GM21390 (cell line): Measurements from ENCODE around the gene CD5L.

ENCODE experiments used
- ATAC-seq: cut with Tn5 transposase; IDR thresholded peaks from one replicate; pipeline ENCODE4 v1.9.1; 2021; ENCODE audit not compliant: unreplicated experiment

CD5L gene

DNA sequence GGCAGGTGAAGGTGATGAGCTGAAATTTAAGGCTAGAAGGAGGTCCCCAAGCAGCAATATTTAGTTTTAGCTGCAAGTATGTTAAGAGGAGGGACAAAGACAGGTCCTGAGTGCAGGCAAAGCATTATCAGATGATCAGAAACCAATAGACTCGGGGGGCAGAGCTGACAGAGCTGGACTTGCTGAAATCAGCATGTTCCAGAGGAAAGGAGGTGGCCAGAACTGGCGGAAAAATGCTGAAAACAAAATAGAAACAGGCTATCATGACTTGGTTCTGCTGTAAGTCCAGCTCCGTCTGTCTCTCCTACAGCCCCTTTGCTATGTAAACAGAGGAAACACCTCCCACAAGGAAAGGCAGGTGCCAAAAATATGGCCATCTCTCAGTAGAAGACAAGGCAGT lies at the start of gene CD5L:
Gene CD5L, minus strand, starts transcription at position 101 of the 400 bp plus-strand sequence. CDS start 107 bp downstream, outside the sequence.
- no peak for ATAC-seq

DNA sequence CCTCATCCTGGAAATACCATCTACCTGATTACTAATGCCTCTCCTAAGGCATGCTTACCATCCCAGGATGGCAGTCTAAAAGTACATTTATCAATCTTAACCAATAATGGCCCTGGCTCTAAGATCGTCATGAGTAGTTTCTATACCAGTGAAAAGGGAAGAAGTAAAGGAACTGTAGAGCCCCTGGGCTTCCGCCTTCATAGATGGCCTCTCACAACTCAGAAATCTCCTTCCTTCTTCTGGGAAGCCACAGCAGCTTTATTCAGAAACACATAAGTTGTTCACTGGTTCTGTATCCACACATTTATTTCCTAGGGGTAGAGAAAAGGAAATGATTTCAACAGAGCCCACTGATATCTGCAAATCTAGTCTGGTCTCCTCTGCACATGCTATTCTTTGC lies 41.0 kb upstream of the CD5L start:
- no peak for ATAC-seq

DNA sequence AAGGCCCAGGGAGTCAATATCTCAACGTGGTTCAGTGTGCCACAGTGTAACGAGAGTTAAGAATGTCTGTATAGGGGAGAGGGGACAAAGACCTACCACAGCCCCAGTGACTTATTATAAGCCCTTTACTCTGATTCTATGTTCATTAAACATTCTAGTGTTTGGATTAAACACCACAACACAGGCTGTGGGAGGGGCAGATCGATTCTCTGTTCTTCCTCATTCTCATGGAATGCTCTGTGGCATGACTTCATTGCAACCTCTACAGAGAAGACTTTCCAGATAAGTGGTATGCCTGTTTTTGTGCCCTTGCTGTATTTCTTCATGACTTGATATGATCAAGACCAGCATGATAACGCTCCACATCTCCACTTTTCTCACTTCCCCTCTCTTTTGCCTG lies 39.0 kb upstream of the CD5L start:
- ATAC-seq, result no peak

DNA sequence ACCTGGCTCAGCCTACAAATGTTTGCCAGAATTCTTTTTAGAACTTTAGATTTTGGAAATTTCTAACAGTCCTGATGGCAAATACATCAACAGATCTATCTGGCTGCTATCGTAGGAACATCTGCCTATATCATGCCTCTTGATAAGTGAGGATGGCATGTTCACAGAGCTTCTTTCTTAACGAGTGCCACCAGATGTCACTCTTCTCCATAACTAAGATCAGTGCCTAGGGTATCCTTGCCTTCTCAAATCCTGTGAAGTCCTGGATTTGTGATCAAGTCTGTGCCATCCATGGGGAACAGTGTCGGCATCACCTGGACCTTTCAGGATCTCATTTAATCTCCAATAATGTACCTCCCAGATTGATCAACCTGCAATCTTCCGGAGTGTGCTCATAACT lies 36.5 kb upstream of the CD5L start:
- no peak for ATAC-seq

DNA sequence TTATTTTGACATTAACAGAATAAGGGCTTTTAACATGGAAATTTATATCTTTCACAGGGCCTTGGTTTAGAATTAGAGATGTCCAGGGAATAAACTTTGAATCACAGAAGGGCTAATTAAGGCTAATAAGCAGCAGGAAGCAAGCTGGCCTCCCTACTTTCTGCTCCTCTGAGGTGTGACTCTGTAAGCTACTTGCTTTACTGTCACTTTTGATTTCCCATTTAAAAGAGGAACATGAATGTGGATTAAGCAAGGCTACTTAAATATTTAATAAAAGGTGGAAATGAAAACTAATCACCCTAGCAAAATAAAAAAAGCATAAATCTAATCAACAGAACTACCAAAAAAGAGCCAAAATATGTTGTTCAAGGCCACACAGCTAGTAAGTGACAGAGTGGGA lies 28.9 kb upstream of the CD5L start:
- ATAC-seq, result no peak

DNA sequence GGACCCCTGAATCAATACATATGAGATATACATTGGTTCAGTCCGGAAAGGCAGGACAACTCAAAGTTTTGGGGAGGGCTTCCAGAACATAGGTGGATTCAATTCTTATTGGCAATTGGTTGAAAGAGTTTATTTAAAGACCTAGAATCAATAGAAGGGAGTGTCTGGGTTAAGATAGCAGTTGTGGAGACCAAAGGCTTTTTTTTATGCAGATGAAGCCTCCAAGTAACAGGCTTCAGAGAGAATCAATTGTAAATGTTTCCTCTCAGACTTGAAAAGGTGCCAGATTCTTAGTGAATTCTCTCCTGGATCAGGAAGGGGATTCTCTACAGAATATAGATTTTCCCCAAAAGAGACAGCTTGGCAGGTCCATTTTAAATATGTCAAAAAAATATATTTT lies 27.0 kb upstream of the CD5L start:
- ATAC-seq, result no peak

DNA sequence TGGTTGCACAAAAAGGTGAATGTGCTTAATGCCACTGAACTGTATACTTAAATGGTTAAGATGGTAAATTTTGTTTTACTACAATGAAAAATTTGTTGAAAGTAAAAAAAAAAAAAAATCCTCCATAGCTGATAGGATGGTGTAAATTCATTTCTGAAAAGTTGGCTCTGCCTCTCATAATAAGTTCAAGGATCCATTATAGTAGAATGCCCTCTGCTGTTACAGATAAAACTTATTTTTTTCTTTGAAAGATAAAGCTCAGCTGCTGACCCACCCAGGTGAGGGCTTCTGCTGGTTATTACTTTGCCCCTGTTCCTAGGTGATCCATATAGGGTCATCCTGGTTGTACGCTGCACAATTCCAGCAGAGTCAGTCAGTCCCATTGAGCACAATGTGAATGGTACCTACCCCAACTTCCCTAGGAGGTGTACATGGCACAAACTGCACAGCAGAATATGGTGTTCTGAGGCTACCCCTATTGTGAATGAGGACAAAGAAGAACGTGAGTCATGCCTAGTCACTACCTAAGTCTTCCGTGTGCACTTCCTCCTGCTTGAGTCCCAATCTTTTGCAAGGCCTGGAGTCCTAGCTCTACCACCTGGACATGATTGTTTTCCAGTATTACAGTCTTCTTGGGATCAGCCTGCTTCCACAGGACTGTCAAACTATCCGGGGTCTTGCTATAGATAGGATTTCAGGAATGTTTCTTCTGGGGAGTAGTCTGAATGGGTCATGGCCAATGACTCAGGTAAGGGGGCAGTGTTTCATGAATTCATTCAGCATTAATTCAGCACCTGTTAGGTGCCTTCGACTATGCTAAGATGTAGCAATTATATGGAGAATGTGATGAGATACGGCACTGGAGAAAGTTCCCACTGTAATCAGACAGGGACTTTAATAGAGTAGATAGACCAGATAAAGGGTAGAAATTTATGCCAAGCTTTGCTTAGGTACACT lies 20.8 kb upstream of the CD5L start:
- ATAC-seq, result no peak

DNA sequence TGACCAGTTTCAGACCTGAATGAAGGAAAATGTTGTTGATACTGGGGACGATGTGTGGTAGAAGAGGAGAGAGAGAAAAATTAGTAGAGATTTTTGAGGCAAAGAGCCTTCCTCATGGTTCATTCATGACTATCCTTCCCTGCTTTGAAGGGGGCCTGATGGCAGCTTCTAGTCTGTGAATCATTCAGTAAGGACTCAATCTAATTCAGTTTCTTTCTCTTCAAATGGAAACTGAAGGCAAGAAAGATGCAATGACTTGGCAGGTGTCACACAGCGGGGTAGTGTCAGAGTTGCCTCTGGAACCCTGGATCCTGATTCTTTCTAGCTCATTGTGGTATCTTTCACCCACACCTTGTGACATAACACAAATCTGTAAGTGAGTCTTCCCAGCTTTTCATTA lies 14.9 kb upstream of the CD5L start:
- peak; percentile 84 for ATAC-seq

DNA sequence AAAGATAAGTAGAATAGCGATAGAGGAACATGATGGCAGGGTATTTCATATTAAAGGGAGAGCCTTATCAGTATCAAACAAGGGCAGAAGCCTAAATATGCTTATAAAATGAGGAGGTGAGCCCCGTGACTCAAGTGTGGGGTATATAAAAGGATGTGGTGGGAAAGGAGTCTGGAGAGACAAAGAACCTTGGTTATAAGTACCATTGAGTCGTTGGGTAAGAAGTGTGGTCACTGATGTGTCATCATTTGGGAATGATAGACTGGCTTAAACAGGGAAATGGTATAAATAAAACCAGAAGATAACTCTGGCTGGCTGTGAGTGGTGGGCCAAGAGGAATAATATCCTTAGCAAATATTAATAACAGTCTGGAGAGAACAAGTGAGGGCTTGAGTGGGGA lies 10.9 kb upstream of the CD5L start:
- no peak for ATAC-seq

DNA sequence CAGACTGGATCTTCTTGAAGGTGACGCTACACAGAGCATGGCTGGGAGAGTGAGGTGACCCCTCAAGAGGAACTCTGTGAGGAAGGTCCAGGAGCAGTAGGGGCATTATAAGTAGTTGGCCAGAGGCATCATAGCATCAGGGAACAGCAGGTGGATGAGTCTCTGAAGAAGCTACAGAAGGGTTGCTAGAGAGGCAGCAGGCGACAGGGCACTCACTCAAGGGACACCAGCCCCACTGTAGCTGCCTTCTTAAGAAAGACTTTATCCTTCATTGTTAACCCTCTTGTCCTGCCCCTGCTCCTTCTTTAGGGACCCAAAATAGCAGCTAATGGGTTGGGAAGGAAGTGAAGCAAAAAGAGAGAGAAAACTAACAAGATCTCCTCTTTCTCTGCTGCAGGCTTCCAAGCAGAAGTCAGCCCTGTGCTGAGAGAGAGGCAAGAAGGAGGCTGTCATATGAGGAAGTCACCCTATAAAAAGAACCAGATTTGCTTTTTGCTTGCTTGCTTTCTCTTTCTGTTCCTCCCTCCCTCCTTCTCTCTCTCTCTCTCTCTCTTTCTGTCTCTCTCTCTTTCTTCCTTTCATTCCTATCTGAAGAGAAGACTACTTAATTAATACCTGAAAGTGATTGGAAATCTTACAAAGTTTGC lies 7.7 kb upstream of the CD5L start:
- peak; percentile 87 for ATAC-seq

DNA sequence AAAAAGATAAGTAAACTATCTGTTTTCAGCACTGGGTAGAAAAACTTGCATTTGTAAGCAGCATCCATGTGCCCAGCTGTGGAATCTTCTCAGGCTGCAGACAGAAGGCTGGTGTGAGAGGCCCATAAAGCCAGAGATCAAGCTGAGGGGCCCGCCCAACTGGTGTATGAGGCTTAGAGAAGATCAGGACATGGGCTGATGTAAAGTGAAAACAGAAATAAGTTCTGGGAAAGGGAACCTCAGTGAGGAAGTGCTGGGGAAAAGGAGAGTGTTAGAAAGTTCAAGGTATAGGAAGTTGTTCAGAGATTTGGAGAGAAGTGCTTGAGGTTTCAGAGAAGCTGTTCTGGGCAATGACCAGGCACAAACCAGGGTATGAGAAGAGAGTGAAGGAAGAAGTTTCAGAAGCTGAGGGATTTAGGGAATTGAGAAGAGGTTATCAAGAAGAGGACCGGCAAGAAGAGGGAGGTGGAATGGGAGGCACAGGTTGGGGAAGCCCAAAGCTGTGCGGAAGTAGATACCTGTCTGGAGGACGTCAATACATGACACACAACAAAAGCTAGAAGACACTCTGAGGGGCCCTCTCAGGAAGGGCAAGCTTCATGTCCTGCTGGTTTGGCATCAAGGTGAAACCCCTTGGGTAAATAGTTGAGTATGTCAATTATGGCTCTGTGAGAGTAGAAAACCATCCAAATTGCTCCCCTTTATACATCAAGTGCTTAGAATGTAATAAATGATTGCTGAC lies 2.7 kb upstream of the CD5L start:
- no peak for ATAC-seq

DNA sequence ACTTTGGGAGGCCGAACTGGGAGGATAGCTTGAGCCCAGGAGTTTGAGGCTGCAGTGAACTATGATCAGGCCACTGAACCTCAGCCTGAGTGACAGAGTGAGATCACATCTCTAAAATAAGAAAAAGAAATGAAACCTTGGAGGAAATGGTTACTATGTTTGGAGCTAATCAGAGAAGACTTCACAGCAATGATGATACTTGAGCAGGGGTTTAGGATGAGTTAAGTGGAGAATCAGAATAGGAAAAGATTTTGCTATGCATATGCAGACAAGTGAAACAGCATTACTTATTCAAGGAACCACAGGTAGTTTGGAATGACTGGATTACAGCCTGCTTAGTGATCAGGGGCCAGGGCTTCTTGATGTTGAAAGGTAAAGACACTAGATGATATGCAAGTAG lies 1.3 kb upstream of the CD5L start:
- no peak for ATAC-seq

DNA sequence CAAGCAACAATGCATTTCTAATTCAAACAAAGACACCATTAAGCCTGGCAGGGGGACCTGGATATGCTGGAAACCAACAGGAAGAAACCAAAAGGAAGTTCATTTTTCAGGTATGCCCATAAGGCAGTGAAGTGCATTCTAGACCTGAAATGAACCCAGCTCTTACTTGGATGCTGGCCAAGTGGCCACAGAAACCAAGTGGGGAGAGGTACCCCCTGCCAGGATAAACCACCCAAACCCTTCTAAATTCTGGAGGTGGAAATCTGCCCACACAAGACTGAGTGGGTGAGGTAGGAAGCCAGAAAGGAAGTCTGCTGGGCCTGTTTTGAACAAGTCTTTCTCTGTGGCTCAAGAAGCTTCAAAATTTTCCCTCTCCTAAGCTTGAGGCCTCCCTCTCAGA lies 2.6 kb downstream of the CD5L start:
- no peak for ATAC-seq

DNA sequence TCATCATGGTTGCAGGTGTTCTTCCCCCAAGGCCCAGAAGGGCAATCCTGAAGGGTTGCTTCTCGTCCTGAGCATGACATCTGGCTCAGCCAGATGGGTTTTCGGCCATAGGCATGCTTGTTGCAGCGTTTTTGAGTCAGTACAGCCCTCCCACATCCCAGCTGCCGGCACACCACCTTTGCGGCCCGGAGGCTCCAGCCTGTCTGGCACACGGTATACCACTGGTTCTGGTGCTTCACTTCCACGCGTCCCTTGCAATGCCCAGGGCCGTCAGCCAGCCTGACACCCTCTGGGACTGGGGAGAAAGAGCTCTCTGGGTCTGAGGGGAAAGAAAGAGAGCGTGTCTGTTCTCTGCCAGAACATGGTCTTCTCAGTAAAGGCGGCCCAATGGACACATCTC lies 7.2 kb downstream of the CD5L start:
- ATAC-seq, result no peak

DNA sequence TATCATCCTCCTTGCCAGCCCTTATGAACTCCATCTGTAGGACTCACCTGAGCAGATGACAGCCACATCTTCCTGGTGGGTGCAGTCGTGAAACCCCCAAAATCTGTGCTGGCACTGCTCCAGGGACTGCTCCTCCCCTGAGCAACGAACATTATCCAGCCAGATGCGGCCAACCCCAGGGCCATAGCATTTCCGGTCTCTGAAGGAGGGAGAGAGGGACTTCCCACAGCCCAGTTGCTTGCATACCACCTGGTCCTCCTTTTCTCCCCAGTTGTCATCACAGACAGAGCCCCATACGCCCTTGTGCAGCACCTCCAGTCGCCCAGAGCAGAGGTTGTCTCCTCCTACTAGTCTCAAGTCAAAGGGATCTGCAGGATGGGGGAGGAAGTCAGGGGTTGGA lies 8.5 kb downstream of the CD5L start:
- ATAC-seq, result no peak

DNA sequence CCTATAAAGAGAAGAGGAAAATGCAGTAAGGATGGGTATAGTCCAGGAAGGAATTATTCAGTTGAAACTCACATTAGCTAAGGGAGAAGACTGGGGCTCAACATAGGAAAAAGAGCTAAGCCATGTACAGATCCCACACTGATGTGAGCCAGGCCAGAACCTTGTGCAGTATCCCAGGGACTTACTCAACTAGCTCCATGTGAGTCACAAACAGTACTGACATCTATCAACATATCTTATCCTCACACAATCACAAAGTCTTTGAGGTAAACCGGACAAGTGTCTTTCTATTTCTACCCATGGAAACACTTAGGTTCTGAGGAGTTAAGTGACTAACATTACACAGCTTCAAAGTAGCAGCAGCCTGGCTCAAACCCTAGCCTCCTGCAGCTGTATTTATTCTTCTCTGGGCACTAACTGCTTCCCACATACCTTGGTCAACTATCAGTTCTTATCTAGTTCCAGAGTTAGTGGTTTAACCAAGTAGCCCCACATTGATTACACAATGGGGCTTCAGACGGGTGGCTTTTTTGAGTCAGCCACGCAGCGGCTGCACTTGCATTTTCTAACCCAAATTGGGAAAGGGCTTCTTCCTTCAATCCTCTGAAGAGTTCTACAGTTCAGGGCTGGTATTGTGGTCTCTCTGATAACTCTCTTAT lies 9.5 kb downstream of the CD5L start:
- ATAC-seq, result no peak

DNA sequence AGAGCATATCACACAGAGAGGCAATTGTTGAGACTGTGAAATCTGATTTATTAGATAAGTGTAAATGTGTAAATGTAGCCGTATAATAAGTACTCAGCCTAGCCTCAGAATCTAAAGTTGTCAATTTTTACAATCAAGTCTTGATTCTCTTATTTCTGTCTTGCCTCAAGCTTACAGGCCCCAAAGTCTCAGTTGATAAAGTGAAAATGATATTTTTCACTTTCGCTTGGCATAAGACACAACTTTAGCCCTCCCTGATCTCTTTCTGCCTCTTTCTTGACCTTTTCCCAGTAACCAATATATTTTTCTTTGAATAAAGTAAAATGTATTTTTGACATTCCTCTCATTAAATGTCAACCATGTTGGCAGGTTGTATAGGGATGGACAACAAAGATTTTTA lies 10.7 kb downstream of the CD5L start:
- no peak for ATAC-seq

DNA sequence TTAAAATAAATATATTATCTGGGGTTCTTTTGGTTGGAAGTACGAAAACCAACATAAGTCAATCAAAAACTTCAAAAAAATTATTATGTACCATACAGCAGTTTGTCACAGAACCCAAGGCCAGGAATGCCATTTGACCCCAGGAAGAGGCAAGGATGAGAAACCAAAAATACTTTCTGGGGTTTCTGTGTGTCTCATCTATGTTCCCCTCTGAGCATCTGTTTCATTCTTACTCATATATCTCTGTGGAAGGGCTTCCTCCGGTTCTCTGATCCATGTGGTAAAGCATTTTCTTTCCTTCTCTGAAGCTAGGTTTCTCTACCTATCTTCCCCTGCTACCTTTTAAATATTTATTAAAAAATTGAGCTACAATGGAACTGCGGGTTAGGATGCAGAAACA lies 11.9 kb downstream of the CD5L start:
- no peak for ATAC-seq

DNA sequence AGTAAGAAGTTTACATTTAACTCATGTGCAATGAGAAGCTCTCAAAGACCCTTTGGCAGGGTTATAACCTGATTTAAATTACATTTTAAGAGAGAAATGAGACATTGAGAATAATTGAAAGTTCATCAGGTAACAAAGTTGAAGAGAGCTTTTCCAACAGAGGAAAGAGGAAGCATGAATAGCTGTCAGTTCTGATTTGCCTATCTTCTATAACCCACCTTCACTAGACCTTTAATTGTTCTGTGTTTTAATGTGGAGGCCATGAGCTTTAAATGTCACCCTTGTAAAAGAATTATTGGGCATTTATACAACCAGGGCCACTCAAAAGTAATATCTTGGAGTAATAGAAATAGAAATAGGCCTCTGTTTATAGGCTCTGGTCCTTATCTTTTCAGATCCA lies 12.4 kb downstream of the CD5L start:
- no peak for ATAC-seq

DNA sequence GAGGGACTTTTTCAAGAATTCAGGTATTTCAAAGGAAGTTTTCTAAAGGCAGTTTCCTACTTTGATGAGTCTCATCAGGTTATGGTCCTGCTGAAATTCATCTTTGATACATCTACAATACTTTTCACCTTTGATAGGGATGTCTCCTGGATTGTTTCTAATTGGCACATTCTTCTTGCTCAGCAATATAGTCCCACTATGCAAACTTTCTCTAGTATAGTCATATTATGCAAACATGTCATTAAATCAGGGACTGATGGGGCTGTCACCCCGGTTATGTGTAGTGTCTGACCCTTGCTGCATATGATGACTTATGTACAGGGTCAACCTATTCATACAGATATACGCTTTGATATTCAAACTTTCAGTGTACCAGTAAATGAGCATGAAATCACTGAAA lies 21.3 kb downstream of the CD5L start:
- no peak for ATAC-seq

DNA sequence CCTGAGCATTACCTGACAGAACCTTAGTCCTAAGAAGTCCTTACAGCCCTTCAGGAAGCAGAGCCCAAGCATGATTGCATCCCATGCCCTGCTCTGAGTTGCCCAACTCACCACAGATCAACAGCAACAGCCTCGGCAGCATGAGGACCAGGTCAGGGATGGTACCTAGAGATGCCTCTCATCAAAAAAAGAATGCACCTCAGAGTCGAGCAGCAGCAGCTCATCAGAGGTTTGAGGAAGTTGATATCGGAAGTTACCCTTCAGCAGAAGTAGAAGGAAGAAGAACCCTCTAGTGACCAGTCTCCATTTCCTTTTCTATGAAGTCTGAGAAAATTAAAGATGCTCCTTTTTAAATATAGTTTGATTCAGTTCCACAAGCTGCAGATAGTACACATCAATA lies 21.7 kb downstream of the CD5L start, which contains the start of gene FCRL1:
Gene FCRL1, minus strand, starts transcription at position 225 of the 400 bp plus-strand sequence. Its CDS starts 83 bp downstream, at position 142.
- no peak for ATAC-seq
